HEK293T (cell line): Measurements from ENCODE around the gene PTPN3.

ENCODE experiments used
- ARNT ChIP-seq: fragments of 450-650 bp; IDR thresholded peaks from 2 replicates; pipeline ENCODE4 v1.6.1; 2017; ENCODE audit warnings: mild to moderate bottlenecking
- BHLHE40 ChIP-seq: fragments of 450-650 bp; IDR thresholded peaks from 2 replicates; pipeline ENCODE4 v1.6.1; 2016; ENCODE audit warnings: mild to moderate bottlenecking, moderate library complexity, borderline replicate concordance
- ELF4 ChIP-seq: fragments of 450-650 bp; IDR thresholded peaks from 2 replicates; pipeline ENCODE4 v1.6.1; 2017; ENCODE audit warnings: antibody characterized with exemption
- FOXA1 ChIP-seq: fragments of 450-650 bp; IDR thresholded peaks from 2 replicates; pipeline ENCODE4 v1.6.1; 2016; ENCODE audit warnings: mild to moderate bottlenecking
- HDGF ChIP-seq: fragments of 450-650 bp; IDR thresholded peaks from 2 replicates; pipeline ENCODE4 v1.6.1; 2017; ENCODE audit warnings: antibody characterized with exemption, borderline replicate concordance
- PKNOX1 ChIP-seq: fragments of 450-650 bp; IDR thresholded peaks from 2 replicates; pipeline ENCODE4 v1.6.1; 2016
- SP1 ChIP-seq: fragments of 450-650 bp; IDR thresholded peaks from 2 replicates; pipeline ENCODE4 v1.6.1; 2017
- SUZ12 ChIP-seq: fragments of 450-650 bp; IDR thresholded peaks from 2 replicates; pipeline ENCODE4 v1.6.1; 2016; ENCODE audit warnings: mild to moderate bottlenecking
- TARDBP ChIP-seq: fragments of 450-650 bp; IDR thresholded peaks from 2 replicates; pipeline ENCODE4 v1.6.1; 2016

GRCh38 chr9:109447329-109448076 is 50.6 kb downstream of the PTPN3 start:
- no peak for TF ChIP-seq ELF4
- TF ChIP-seq HDGF, result no peak
- no peak for TF ChIP-seq FOXA1
- no peak for TF ChIP-seq BHLHE40
- no peak for TF ChIP-seq SP1
- TF ChIP-seq TARDBP, result no peak
- TF ChIP-seq ARNT, result no peak
- no peak for TF ChIP-seq SUZ12
- TF ChIP-seq PKNOX1, result no peak
